H1 (cell line): ENCODE data around the gene NEUROD6.
A peak's percentile ranks its signal among the peaks of the same experiment; 100 is the strongest.

Experiments
- RAD21 ChIP-seq, 2 experiments: IDR thresholded peaks in 1 of 2; conservative IDR thresholded peaks in 1 of 2; 2 replicates each; pipeline ENCODE4 v1.6.1; 2011; ENCODE audit warnings: low read depth in 2 of 2, low read length in 2 of 2, improper control_type of control experiment in 1 of 2, inconsistent platforms in 1 of 2, mild to moderate bottlenecking in 1 of 2, moderate library complexity in 1 of 2
- TF ChIP-seq, protein P1 (sequence below): IDR thresholded peaks from 2 replicates; pipeline ENCODE4 v1.6.1; 2011; ENCODE audit warnings: low read depth, mild to moderate bottlenecking, low read length; ENCODE audit not compliant: insufficient read depth

- TF ChIP-seq, protein P1, sequence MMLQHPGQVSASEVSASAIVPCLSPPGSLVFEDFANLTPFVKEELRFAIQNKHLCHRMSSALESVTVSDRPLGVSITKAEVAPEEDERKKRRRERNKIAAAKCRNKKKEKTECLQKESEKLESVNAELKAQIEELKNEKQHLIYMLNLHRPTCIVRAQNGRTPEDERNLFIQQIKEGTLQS, result no peak
- peak; percentile 41 to 69 for TF ChIP-seq RAD21 (IDR thresholded peaks at IDR 0.05 in 1 of 2, conservative IDR thresholded peaks at IDR 0.05 in 1 of 2; ENCODE audit: low read depth in 2 of 2, low read length in 2 of 2)
Observed at GRCh38 chr7:31336202-31337001, 4.1 kb downstream of the NEUROD6 start.
